Posterior cingulate gyrus (tissue), 11 donors: Measurements from ENCODE around the gene NELFE.
"Not testable (repeated sequence)": the region's sequence is repeated elsewhere in the genome, so short reads cannot be mapped to it uniquely, and the experiment has no call there.

Experiments used
- DNase-seq, 10 donors: peaks; one replicate each; pipeline versions ENCODE4 v3.0.0 to v3.0.0-alpha.2; 2020 to 2021; ENCODE audit warnings: mixed read lengths in 3 of 10
- intact Hi-C: fragments of 100-400 bp; cut with DNase I; formaldehyde crosslinking; loops from one replicate; pipeline ENCODE4 v1.15.1; 2023

The NELFE gene

GRCh38 chr6:31977816-31978431, 19.2 kb upstream of the NELFE start:
- intact Hi-C loops = no loop called here
- DNase-seq = peak in 1 of 10 donors; percentile 37

DNA sequence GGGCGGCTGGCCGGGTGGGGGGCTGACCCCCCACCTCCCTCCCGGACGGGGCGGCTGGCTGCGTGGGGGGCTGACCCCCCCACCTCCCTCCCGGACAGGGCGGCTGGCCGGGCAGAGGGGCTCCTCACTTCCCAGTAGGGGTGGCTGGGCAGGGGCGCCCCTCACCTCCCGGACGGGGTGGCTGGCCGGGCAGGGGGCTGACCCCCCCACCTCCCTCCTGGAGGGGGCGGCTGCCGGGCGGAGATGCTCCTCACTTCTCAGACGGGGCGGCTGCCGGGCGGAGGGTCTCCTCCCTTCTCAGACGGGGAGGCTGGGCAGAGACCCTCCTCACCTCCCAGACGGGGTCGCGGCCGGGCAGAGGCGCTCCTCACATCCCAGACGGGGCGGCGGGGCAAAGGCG, 17.3 kb upstream of the NELFE start:
- intact Hi-C loops = not testable (repeated sequence)
- DNase-seq = peak in 2 of 10 donors; percentile 44 to 75

GRCh38 chr6:31972709-31973350, 14.1 kb upstream of the NELFE start:
- intact Hi-C loops = no loop called here
- peak in 2 of 10 donors; percentile 17 to 25 for DNase-seq

- intact Hi-C loops = loop anchor here (1.0 kb wide), 1 partner anchor 13 kb away; the partner anchor contains the start of gene SKIC2
- DNase-seq = peak; percentile 89 to 99 (median 95)
These were observed 13.4 kb upstream of the NELFE start, which contains the start of gene DXO for GRCh38 chr6:31971993-31972708. TSS of gene DXO (minus strand) at chr6:31972138. CDS start at chr6:31971675, 463 bp downstream.

DNA sequence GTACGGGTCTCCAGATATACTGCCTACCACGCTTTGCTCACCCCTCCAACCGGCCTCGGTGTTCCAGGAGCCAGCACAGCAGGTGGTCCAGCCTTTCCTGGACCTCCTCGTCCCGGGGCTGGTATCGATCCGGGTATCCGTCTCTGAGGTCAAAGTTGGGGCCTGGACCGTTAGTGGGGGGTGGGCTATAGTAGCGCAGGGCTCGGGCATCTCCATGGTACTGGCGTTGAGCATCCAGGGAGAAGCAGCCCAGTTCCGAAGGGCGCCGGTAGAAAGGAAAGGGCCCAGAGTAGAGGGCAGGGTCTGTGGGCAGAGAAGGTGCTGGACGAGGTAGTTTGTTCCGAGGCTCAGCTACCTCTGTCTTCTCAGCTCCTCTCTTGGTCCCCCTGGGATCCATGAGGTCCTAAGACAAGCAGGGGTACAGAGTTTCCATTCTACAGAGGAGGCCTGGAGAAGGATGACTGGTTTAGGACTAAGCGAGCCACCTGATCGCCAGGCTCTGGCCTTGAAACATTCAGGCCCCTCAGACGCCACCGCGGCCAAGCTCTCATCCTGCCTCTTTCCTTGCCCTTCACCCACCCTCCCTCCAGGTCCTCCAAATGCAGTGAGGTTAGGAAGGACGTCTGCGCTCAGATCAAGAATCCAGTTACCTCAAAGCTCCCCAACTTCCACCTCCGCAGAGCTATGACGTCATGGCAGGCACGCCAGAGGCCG, 12.7 kb upstream of the NELFE start:
- intact Hi-C loops = loop anchor here (1.0 kb wide), 1 partner anchor 12 kb away; the partner anchor contains the start of gene SKIC2
- peak in 2 of 10 donors; percentile 13 to 75 for DNase-seq

DNA sequence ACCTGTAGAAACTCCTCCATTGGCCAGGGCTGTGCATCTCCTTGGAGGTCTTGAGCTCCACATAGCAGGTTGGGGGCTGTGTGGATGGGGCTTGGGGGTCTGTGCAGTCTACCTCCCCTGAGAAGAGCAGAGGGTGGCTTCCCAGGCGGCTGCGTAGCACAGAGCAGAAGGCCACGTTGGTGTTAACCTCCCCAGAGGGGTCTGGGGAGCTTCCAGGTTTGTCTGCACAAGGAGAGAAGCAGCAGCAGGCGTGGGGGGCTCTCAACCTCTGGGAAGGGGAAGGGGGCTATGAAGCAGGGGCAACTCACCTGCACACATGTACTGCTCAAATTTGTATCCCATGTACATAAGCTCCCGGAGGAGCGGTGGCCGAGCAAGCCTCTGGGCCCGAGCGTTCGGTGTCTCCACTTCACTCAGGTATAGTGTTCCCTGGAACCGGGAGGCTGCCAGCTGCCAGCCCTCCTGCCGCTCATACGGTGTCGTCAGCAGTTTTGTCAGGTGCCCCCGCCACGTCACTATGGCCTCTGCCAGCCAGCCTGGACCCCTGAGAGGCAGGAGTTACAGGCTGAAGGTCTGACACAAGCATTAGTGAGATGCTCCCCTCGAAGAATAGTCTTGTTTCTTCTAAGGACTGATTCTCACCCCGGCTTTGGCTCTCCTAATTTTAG, 12.0 kb upstream of the NELFE start:
- peak in 1 of 10 donors; percentile 81 for DNase-seq
- intact Hi-C loops = loop anchor here (1.0 kb wide), 1 partner anchor 11 kb away; the partner anchor contains the start of gene SKIC2

DNA sequence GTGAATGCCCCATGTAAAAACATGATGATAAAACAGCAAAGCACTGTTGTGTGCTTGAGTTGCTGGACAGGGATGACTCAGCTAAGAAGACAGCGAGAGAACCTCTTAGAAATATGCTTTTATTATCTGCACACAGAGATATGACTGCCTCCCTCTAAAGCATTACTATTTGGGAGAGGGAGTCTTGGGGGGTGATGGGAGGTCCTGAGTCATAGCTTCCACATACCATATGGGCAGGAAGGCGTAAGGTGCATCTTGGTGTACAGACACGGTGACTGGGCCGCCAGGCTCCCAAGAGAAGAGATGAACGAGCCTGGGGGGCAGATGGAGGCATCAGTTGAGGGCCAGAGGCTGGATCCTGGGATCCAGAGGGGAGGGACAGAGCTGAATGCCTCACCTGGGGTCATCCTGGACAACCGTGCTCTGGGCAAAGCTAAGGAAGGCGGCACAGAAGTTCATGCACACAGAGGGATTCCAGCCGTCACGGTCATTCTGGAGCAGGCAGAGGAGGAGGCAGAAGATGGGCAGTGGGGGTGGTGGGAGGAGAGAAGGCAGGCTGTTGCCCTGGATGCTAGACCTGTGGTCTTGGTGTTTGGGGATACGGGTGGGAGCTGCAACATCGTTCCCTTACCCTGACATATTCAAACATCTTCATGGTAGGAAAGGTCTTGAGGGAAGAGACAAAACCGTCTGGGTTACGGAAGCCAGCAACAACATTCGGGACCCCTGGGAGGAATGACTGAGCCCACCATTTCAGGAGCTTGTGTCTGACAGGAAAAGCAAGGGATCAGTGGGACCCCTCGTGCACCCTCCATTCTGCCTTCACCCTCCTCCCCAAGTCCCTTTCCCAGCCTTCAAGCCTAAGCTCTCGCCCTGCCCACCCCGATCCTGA, 11.2 kb upstream of the NELFE start:
- DNase-seq = peak in 1 of 10 donors; percentile 62
- intact Hi-C loops = no loop called here

GRCh38 chr6:31968791-31969711, 10.3 kb upstream of the NELFE start:
- peak in 2 of 10 donors; percentile 18 to 77 for DNase-seq
- intact Hi-C loops = no loop called here

DNA sequence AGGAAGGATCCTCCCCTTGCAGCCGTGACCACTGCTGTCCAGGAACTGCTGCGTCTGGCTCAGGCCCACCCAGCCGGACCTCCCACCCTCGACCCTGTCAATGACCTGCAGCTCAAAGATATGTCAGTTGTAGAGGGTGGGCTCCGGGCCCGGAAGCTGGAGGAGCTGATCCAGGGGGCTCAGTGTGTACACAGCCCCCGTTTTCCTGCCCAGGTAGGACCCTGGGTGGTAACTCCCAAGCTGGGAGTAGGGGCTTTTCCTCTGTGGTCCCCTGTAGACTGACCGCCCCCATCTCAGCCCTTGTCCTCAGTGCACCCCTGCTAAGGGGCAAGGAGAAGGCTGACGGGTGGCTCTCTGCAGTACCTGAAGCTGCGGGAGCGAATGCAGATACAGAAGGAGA, 9.6 kb upstream of the NELFE start:
- intact Hi-C loops = no loop called here
- DNase-seq = peak in 1 of 10 donors; percentile 76

GRCh38 chr6:31967926-31968320, 9.2 kb upstream of the NELFE start:
- intact Hi-C loops = no loop called here
- DNase-seq = no peak

GRCh38 chr6:31966997-31967925, 8.5 kb upstream of the NELFE start:
- intact Hi-C loops = no loop called here
- peak in 2 of 10 donors; percentile 20 to 40 for DNase-seq

DNA sequence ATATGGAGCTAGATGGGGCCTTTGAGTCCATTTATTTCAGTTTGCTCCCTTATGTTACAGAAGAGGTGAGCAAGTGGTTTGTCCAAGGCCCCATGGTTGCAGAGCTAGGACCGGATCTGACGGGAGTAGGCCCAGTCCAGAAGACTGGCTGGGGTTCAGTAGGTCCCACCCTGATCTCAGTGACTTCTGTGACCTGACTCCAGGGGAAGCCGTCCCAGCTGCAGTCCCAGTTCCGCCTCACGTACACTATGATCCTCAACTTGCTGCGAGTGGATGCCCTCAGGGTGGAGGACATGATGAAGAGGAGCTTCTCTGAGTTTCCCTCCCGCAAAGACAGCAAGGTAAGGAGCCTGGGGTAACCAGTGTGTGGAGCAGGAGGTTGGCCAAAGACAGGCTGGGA, 7.7 kb upstream of the NELFE start:
- peak in 1 of 10 donors; percentile 17 for DNase-seq
- intact Hi-C loops = no loop called here

GRCh38 chr6:31965700-31966099, 6.9 kb upstream of the NELFE start:
- intact Hi-C loops = no loop called here
- peak in 2 of 10 donors; percentile 40 to 63 for DNase-seq

GRCh38 chr6:31963921-31964320, 5.2 kb upstream of the NELFE start:
- DNase-seq = peak in 1 of 10 donors; percentile 41
- intact Hi-C loops = no loop called here

DNA sequence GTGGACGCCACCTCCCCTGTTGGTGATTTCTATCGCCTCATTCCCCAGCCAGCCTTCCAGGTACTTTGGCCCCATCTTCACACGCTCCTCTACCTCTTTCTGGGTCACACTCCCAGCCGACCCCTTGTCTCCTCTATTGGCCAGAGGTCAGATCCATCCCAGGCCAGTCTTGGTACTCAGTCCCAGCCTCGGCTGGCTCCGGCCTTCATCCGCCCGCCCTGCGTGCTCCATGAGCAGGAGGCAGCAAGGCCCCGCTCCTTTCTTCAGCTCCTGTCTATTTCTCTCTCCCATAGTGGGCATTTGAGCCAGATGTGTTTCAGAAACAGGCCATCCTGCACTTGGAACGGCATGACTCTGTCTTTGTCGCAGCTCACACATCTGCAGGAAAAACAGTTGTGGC, 2.8 kb upstream of the NELFE start:
- intact Hi-C loops = no loop called here
- DNase-seq = peak in 1 of 10 donors; percentile 66

DNA sequence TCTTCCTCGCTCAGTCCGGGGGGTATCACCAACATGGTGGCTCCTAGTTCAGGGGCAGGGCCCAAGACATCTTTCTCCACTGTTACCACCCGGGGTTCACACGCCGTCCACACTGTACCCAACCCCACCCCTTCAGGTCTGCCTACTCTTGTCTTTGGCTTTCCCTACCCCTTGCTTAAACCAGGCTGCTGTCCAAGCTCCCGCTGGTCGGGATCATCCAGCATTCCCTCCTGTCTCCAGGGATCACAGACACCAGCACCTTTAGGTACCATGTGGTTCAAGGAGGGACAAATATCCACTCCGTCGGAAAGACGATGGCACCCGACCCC, 395 bp downstream of the NELFE start:
- peak in 1 of 10 donors; percentile 74 for DNase-seq
- intact Hi-C loops = loop anchor here (10.0 kb wide), 1 partner anchor 414 kb away; the partner anchor contains the start of genes ATP6V1G2, DDX39B and NFKBIL1

GRCh38 chr6:31956796-31957195, 2.0 kb downstream of the NELFE start:
- intact Hi-C loops = loop anchor here (10.0 kb wide), 1 partner anchor 412 kb away; the partner anchor contains the start of genes ATP6V1G2, DDX39B and NFKBIL1
- peak in 1 of 10 donors; percentile 13 for DNase-seq
